Measurements from ENCODE around the gene RHBDL1.

Gene RHBDL1

DNA sequence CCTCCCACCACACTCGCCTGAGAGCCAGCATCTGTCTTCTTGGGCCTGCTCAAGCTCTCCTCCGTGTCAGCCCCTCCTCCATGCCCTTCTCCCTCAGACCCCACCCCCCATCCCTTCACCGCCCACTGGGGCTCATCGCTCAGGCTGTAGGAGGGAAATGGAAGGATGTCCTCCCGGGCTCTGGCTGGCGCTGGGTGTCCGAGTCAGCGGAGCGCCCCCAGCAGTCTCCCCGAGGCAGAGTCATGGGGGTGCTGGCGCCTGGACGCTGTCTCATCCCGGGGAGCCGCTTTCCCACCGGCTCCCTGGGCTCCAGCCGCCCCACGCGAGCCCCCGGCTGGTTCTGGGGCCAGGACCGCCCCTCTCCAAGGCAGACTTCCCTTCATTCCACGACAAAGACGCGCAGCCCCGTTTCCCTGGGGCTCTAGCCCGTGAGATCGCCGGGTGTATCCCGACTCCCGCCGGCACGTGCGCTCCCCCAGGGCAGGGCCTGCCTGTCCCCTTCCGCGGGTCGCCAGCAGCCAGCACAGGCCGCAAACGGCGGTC lies 45.0 kb downstream of the RHBDL1 start:
- DNase-seq (ENCODE audit: low spot score) = peak; percentile 50

DNA sequence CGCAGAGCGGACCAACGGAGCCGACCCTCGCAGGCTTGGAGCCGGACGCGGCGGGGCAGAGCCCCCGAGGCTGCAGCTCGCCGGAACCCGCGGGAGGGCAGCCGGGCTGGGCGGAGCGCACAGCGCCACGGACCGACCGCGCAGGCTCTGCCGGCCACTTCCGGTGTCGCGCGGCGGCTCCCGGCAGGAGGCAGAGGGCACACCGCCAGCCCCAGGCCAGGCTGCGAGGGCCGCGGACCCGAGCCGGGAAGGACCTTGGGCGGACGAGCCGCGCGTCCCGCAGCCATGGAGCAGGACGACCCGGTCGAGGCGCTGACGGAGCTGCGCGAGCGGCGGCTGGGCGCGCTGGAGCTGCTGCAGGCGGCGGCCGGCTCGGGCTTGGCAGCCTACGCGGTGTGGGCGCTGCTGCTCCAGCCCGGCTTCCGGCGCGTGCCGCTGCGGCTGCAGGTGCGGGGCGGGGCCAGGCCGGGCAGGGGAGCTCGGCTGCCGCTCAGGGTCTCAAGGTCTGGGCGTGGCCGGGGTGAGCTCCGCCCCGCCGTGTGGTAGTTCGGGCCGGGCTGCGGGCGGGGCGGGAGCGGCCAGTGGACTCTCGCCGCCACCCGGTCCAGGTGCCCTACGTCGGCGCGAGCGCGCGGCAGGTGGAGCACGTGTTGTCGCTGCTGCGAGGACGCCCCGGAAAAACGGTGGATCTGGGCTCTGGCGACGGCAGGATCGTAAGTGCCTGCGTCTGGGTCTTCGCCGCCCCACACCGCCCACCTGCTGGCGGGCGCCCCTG lies 45.7 kb downstream of the RHBDL1 start, which contains the start of gene ANTKMT:
TSS of gene ANTKMT (plus strand) at position 157 of the 775 bp plus-strand sequence. CDS start at position 286, 129 bp downstream.
- peak; percentile 50 for DNase-seq (ENCODE audit: low spot score)

DNA sequence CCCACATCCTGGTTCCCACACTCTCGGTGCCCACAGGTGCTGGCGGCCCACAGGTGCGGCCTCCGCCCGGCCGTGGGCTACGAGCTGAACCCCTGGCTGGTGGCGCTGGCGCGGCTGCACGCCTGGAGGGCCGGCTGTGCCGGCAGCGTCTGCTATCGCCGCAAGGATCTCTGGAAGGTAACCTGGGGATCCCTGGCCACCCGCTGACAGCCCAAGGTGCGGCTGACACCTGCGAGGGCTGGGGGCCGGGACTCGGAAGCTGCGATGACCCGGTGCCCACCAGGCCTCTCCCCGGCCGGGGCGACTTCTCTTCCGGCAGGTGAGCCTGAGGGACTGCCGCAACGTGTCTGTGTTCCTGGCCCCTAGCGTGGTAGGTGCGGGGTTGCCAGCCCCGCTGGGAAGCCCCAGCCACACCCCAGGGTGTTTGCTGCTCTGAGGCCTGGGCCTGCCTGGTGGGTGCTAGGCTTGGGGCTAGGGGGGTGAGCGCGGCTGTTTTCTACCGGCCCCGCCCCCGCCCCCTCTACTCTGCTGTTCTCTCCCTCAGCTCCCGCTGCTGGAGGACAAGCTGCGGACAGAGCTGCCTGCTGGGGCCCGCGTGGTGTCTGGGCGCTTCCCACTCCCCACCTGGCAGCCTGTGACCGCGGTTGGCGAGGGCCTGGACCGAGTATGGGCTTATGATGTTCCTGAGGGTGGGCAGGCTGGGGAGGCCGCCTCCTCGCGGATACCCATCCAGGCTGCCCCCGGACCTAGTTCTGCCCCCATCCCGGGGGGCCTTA lies 46.5 kb downstream of the RHBDL1 start:
- no peak for DNase-seq (ENCODE audit: low spot score)

DNA sequence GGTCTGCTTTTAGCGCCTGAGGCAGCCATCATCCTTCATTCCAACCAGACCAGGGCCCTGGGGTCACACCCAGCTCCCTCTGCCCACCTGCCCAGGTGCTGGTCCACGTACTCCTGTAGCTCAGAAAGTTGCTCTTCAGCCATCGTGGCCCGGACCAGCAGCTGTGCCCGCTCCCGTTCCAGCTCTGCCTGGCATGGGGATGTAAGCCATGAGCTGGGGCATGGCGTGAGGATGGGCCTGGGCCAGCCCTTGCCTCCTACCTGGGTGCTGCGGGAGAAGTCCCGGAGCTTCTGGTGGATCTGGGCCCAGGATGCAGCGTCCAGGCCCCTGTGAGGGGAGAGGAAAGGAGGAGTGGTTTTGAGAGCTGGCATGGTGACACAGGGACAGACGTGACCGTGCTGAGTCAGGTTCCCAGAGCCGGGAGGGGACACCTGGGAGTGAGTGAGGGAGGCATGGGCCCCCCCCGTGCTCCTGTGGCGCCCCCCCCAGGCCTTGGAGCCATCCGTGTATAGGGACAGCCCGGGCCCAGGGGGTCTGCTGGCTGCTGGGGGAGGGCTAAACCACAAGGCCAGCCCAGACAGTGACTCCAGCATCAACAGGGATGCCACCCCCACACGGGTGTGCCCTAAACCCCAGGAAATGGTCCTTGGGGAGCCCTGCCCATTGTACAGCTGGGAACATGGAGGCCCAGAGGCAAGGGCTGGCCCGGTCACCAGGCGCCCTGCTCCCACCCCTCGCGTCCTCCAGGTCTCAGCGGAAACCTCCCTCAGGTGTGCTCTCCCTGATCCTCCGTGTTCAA lies 47.6 kb downstream of the RHBDL1 start:
- no peak for DNase-seq (ENCODE audit: low spot score)

DNA sequence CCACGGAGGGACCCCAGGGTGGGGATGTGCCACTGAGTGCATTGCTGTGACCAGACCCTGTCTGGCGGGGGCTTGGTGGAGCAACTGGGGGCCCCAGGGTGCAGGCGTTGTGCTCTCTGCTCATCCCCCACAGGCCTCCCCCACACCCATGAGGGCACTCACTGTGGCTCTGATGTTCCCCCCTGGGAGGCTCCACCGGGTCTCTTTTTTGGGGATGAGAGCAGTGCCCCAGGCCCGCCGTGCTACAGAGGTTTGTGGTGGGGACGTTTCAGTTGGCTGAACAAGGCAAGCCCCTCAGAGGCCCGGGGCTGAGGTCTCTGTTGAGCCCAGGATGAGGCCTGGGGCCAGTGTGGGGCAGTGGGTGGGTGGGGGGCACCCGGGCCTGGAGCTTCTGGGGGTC lies 48.2 kb downstream of the RHBDL1 start:
- no peak for DNase-seq (ENCODE audit: low spot score)

DNA sequence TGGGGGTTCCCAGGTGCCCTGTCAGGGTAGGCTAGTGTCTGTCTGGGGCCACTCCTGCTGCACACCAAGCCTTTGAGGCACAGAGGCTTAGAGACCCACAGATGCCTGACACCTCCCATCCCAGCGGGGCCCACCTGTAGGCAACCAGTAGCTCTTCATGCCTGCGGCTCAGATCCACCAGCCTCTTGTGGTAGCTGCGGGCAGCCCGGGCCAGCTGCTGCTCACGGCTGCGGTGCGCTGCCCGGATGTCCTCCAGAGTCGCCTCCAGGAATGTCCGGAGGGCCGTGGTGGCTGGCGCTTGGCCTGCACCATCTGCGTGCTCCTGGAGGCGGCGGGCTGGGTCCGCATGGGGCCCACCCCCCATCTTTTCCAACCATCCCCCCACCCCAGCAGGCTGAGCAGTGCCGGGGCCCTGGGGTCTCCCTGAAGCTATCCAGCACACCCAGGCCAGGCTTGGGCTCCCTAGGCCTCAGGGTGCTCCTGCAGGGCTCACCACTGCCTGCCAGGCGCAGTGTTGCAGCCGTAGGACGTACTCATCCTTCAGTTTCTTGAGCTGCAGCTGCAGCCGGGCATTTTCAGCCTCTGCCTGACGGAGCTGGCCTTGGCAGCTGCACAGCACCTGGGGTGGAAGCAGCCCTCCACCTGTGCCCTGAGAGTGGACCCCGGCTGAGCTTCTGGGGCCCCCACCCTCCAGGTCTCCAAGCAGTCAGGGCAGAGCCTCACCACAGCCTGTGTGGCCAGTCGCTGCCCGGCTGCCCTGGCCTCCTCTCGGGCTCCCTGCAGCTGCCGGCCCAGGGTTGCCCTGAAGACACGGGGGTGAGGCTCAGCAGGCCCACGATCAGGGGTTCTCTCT lies 48.9 kb downstream of the RHBDL1 start:
- DNase-seq (ENCODE audit: low spot score) = no peak

DNA sequence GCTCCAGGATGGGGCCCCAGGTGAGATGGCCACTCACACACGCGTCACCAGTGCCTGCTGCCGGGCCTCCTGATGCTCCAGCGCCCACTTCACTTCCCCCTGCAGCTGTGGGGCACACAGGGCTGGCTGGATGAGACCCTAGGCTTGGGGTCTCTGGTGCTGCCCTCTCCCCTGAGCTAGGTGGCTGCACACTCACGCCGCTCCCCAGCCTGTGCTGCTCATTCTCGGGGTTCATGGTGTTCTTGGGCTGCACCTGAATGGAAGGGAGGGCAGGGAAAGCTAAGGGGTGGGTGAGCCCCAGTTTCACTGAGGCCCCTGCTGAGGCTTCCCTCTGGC lies 49.5 kb downstream of the RHBDL1 start:
- DNase-seq (ENCODE audit: low spot score) = no peak

DNA sequence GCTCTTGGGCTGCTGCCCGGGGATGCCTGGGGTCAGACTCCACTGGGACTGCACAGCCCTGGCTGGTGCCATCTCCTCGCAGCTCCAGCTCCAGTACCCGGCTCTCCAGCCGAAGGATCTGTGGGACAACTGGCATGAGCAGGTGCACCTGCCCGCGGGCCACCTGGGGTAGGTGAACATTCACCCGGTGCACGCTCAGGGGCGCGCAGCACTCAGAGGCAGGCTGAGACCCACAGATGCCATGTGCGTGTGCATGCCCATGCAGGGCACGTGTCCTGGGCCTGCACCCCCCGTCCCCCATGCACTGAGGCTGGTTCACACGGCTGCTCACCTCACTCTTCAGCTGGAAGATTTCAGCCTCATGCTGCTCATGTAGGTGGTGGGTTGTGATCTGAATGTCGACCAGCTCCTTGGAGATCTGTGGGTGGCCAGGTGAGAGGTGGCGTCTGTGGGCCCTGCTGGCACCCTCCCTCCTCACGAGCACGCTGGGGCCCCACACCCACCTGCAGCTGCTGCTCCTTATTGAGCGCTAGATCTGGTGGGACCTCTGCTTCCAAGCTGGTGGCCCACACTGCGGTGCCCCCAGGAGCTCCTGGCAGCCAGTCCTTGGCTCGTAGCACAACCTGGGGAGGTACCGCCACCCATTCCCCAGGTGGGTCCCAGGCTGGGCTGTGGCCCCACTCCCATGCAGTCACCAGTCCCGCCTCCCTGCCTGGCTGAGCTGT lies 50.2 kb downstream of the RHBDL1 start:
- no peak for DNase-seq (ENCODE audit: low spot score)

DNA sequence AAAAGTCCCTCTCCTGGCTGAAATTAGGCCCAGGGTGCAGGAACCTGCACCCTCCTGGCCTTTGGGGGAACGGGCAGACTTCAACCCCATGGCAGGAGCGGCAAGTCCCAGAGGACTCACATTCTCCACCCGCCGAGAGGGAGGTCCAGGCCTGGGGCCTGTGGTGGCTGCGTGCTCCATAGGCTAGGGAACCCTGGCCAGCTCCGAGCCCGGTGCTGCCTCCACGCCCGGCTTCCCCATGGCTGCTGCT lies 50.6 kb downstream of the RHBDL1 start:
- DNase-seq (ENCODE audit: low spot score) = no peak

DNA sequence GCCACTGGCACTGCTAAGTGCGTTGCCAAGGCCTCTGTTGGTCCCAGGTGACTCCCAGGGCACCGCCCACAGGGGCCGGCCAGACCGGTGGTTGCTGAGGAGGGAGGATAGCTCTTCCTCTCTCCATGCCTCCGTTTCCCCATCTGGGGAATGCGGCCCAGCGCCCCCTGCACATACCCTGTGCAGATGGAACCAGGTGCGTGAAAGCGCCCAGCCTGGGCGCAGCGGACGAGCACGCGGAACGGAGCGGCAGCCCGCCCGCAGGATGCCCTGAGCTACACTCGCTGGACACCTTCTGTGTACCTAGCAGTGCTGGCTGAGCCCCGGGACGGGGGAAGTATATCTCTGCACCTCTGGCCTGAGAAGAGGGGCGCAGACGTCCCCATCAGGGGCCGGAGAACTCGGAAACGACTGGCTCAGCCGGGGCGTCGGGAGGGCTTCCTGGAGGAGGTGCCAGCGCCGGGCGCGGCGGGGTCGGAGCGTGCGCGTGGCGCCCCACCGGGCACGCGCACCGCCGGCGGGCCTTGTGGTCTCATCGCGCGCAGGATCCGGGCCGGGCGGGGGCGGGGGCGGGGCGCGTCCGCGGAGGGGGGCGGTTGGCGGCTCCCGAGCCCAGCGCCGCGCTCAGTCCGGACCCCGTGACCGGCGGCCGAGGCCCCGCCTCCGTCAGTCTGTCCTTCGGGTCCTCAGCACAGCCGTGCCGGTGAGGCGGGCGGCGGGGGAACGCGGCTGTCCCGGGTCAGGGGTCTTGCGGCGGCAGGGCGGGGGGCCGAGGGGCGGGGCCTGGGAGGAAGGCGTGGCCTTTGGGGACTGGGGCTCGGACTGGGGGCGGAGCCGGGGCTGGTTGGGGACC lies 51.2 kb downstream of the RHBDL1 start, which contains the start of the genes CCDC78 and HAGHL:
TSS of gene CCDC78 (minus strand) at position 6 of the 853 bp plus-strand sequence. CDS start 76 bp downstream, outside the sequence.
TSS of gene HAGHL (plus strand) at position 669 of the 853 bp plus-strand sequence. CDS start 404 bp downstream, outside the sequence.
- DNase-seq (ENCODE audit: low spot score) = no peak

DNA sequence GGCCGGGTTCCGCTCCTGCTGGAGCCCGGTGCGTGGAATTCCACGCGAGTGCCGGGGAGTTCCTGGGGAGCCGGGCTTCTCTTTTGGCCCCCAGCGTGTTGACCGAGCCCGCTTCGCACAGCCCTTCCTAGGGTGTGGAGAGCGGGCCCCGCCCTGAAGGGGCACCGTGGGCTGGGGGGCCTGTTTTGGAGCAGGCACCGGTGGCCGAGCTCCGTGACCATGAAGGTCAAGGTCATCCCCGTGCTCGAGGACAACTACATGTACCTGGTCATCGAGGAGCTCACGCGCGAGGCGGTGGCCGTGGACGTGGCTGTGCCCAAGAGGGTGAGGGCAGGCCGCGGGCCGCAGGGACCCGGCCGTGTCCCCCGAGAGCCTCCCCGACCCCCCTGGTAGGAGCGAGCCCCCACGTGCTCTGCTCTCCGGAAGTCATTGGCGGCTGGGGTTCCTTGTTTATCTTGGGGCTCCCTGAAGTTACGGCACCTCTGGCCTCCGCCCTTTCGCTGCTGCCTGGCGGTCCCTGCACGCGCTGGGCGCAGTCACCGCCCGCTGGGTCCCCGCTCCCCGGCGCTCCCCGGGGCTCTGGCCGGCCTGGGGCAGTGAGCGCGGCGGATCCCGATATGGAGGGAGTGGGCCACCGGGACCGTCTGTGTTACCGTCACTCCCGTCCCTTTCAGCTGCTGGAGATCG lies 52.0 kb downstream of the RHBDL1 start:
- no peak for DNase-seq (ENCODE audit: low spot score)

Data from kidney capillary endothelial cell (primary cell).